Coronary artery (tissue), 2 donors: ENCODE data around the gene RDH16.
"Not testable (repeated sequence)": the region's sequence is repeated elsewhere in the genome, so short reads cannot be mapped to it uniquely, and the experiment has no call there.

Source experiments
- DNase-seq: peaks from one replicate; pipeline ENCODE4 v3.0.0-alpha.2; 2017; ENCODE audit warnings: low spot score
- H3K27ac ChIP-seq, 2 donors: fragments of 200-600 bp; sonication (generic); one replicate each; pipeline ENCODE4 v1.5.1; 2016 to 2019
- H3K4me3 ChIP-seq: fragments of 200-600 bp; sonication (generic); 2 replicates; pipeline ENCODE4 v1.5.1; 2016; ENCODE audit warnings: mild to moderate bottlenecking, moderate library complexity
- TF ChIP-seq, protein P1 (sequence below): fragments of 200-600 bp; sonication (generic); IDR thresholded peaks from one replicate; pipeline ENCODE4 v1.5.1; 2019; ENCODE audit warnings: antibody characterized with exemption

RDH16 gene

GRCh38 chr12:56947633-56948456 lies 9.6 kb downstream of the RDH16 start:
- DNase-seq, result peak; percentile 19
- H3K4me3 ChIP-seq, result no peak overlapping the region
- TF ChIP-seq, protein P1, sequence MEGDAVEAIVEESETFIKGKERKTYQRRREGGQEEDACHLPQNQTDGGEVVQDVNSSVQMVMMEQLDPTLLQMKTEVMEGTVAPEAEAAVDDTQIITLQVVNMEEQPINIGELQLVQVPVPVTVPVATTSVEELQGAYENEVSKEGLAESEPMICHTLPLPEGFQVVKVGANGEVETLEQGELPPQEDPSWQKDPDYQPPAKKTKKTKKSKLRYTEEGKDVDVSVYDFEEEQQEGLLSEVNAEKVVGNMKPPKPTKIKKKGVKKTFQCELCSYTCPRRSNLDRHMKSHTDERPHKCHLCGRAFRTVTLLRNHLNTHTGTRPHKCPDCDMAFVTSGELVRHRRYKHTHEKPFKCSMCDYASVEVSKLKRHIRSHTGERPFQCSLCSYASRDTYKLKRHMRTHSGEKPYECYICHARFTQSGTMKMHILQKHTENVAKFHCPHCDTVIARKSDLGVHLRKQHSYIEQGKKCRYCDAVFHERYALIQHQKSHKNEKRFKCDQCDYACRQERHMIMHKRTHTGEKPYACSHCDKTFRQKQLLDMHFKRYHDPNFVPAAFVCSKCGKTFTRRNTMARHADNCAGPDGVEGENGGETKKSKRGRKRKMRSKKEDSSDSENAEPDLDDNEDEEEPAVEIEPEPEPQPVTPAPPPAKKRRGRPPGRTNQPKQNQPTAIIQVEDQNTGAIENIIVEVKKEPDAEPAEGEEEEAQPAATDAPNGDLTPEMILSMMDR, result no peak

GRCh38 chr12:56943878-56944277 lies 13.5 kb downstream of the RDH16 start:
- TF ChIP-seq, protein P1, result no peak
- Histone ChIP-seq H3K4me3 (no peak overlapping the region), H3K27ac (no peak overlapping the region)
- DNase-seq, result no peak

More at GRCh38 chr12:56947633-56948456, 9.6 kb downstream of the RDH16 start:
- H3K27ac ChIP-seq, result no peak overlapping the region

GRCh38 chr12:56943374-56943773 lies 14.0 kb downstream of the RDH16 start:
- not testable (repeated sequence) for H3K27ac ChIP-seq, DNase-seq, H3K4me3 ChIP-seq

DNA sequence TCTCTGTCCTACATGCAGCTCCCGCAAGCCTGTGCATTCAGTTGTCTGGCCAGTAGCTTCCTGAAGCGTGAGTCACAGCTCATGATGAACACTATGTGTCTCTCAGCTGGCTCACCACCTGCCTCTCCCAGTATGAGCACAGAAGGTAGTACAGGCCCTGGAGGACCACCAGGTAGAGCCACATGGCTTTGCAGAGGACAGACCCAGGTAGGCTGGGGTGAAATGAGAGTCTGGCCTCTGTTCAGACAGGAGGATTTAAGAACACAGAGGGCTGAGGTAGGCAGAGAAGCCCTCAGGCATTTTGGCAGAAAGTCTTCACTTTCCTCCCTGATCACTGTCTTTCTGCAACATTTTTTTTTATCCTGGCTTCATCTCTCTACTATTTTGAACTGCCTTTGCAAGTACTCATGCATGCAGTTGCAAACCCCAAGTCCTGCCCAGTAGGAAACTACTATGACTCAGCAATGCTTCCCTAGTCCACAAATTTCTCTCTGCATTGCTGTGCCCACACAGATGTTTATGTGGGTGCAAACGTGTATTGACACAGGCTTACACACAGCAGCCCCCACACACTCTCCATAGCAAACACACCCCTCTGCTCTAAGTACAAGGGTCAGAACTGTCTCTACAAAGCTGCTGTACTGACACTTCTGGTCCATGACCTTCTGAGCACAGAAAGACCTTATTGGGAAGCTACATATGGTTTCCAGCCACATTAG lies 15.9 kb downstream of the RDH16 start:
- DNase-seq, result peak; percentile 28
- Histone ChIP-seq H3K4me3 (no peak overlapping the region), H3K27ac (no peak overlapping the region)
- TF ChIP-seq, protein P1, result no peak

- not testable (repeated sequence) for H3K27ac ChIP-seq, DNase-seq, H3K4me3 ChIP-seq
Measured at GRCh38 chr12:56940942-56941298, 16.5 kb downstream of the RDH16 start.

- no peak overlapping the region for H3K27ac ChIP-seq
- DNase-seq, result peak; percentile 24
Measured at GRCh38 chr12:56935752-56936151, 21.7 kb downstream of the RDH16 start.

GRCh38 chr12:56935157-56935556 lies 22.3 kb downstream of the RDH16 start:
- Histone ChIP-seq H3K4me3 (no peak overlapping the region), H3K27ac (no peak overlapping the region)
- TF ChIP-seq, protein P1, result no peak
- no peak for DNase-seq

More at GRCh38 chr12:56935752-56936151, 21.7 kb downstream of the RDH16 start:
- H3K4me3 ChIP-seq, result no peak overlapping the region
- TF ChIP-seq, protein P1, result no peak
